Spleen (tissue), 11 donors: ENCODE data around the gene CHRNE. TPM values are rescaled to one million over a fixed set of nuclear protein-coding genes. Genes with fewer than 3 reads are reported as not detected.

Source experiments
- DNase-seq: peaks from one replicate; pipeline ENCODE4 v3.0.0-alpha.2; 2020
- H3K27ac ChIP-seq, 8 donors: fragments of 200-600 bp; sonication (generic) in 7 of 8; 1 replicate in 4 of 8; 2 replicates in 4 of 8; pipeline versions ENCODE4 v1.5.0 to v1.8.0; 2016 to 2021; ENCODE audit warnings: inconsistent platforms in 4 of 8, mild to moderate bottlenecking in 4 of 8, moderate library complexity in 1 of 8
- H3K27me3 ChIP-seq, 7 donors: fragments of 200-600 bp; sonication (generic) in 6 of 7; replicated peaks in 1 of 7; 1 replicate in 4 of 7; 2 replicates in 3 of 7; pipeline versions ENCODE4 v1.5.0 to v1.8.0; 2016 to 2021; ENCODE audit warnings: inconsistent platforms in 3 of 7, mild to moderate bottlenecking in 1 of 7
- H3K36me3 ChIP-seq, 6 donors: fragments of 200-600 bp; sonication (generic) in 5 of 6; 1 replicate in 4 of 6; 2 replicates in 2 of 6; pipeline versions ENCODE4 v1.5.0 to v1.8.0; 2016 to 2021; ENCODE audit warnings: inconsistent platforms in 2 of 6
- H3K4me1 ChIP-seq, 6 donors: fragments of 200-600 bp; sonication (generic) in 5 of 6; 1 replicate in 3 of 6; 2 replicates in 3 of 6; pipeline versions ENCODE4 v1.5.0 to v1.8.0; 2016 to 2021; ENCODE audit warnings: inconsistent platforms in 3 of 6
- H3K4me3 ChIP-seq, 8 donors: fragments of 200-600 bp; sonication (generic) in 7 of 8; 1 replicate in 4 of 8; 2 replicates in 4 of 8; pipeline versions ENCODE4 v1.5.0 to v1.8.0; 2016 to 2021; ENCODE audit warnings: inconsistent platforms in 4 of 8, mild to moderate bottlenecking in 4 of 8, moderate library complexity in 2 of 8
- H3K9me3 ChIP-seq, 8 donors: fragments of 200-600 bp; sonication (generic) in 7 of 8; 1 replicate in 4 of 8; 2 replicates in 4 of 8; pipeline versions ENCODE4 v1.5.0 to v1.8.0; 2016 to 2021; ENCODE audit warnings: inconsistent platforms in 4 of 8
- POLR2A ChIP-seq, 3 donors: fragments of 450-650 bp; IDR thresholded peaks; one replicate each; pipeline ENCODE4 v1.5.1; 2017; ENCODE audit warnings: antibody characterized with exemption in 3 of 3, mild to moderate bottlenecking in 1 of 3
- POLR2AphosphoS5 ChIP-seq, 3 donors: sonication (generic); formaldehyde crosslinking; IDR thresholded peaks; one replicate each; pipeline ENCODE4 v1.5.1; 2017; ENCODE audit warnings: antibody characterized with exemption in 3 of 3
- WGBS, 5 donors: extraction: QIAGEN DNeasy Blood & Tissue Kit in 3 of 5; methylation state at CpG; one replicate each; pipeline versions ENCODE4 v1.1.5 to v1.1.7; 2013 to 2018; 5-methylcytosine and 5-hydroxymethylcytosine counted together
- intact Hi-C: fragments of 100-400 bp; cut with DNase I; formaldehyde crosslinking; loops from one replicate; pipeline ENCODE4 v1.15.0; 2023; ENCODE audit warnings: low total_unique reads
- polyA plus RNA-seq, 3 donors: library from polyadenylated mRNA; stranded (reverse); fragments of 200-250 nt; gene quantifications; one replicate each; pipeline ENCODE4 v1.2.1, GENCODE V29; 2013
- total RNA-seq, 7 donors: library from RNA; depleted of rRNA in 3 of 7; stranded (reverse); fragments of >200 nt in 3 of 7; fragmentation: NEBNext Ultra II Directional in 4 of 7; extraction: Animal tissue kit (Norgen Biotek cat#: 25700) in 4 of 7; gene quantifications; one replicate each; pipeline versions ENCODE4 v1.1.0 to v1.2.1, GENCODE V29; 2016 to 2021
- TF ChIP-seq, protein P1 (sequence below), 11 experiments: fragments of 200-600 bp in 7 of 11; fragments of 450-650 bp in 4 of 11; sonication (generic) in 4 of 11; IDR thresholded peaks in 8 of 11; conservative IDR thresholded peaks in 3 of 11; 1 replicate in 7 of 11; 2 replicates in 4 of 11; pipeline versions ENCODE4 v1.4.0 to v1.8.0; 2016 to 2021; ENCODE audit warnings: antibody characterized with exemption in 11 of 11, inconsistent platforms in 4 of 11, mild to moderate bottlenecking in 1 of 11
- donor health status: healthy with polysubstance abuse.
- donor health status: DM: no; HTN: no; CAD: no; lungs with moderate emphysema.
- donor health status: DM: no; HTN: no; CAD: no.
- donor health status: Bipolar disorder and iron deficiency.
- donor health status: healthy.
- donor health status: DM: no; HTN: no; CAD: no.
- donor health status: DM: yes; HTN: yes; CAD: no.

CHRNE gene
- total and polyA plus RNA-seq, 10 donors, result 0.33 to 3.0 (median 1.3) TPM

DNA sequence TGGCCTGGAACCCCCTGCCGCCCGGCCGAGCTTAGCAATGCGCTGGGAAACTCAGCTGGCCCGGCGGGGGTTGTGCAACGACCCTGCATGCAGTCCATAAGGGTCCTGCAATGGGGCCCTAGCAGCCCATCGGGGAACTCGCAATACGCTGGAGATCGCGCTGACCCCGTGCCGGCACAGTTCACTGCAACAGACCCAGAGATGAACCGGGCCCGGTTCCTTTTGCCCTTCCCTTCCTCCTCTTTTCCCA, 36.6 kb upstream of the CHRNE start:
- Histone ChIP-seq H3K9me3 (no peaks in the 10 kb centered on the region), H3K27me3 (no peaks in the 10 kb centered on the region), H3K4me1 (peaks cover 43 to 80% (median 63%) of the 10 kb centered on the region in 6 donors), H3K36me3 (peaks cover 0 to 65% (median 36%) of the 10 kb centered on the region in 6 donors), H3K4me3 (peak overlapping the region; percentile 57 to 95 (median 78)), H3K27ac (peak overlapping the region; percentile 93 to 99 (median 97))
- intact Hi-C loops, result loop anchor here (10.0 kb wide), 1 partner anchor 55 kb away; the partner anchor contains the start of genes INCA1 and KIF1C
- TF ChIP-seq POLR2A (IDR thresholded peaks at IDR 0.05) (no peak), POLR2AphosphoS5 (IDR thresholded peaks at IDR 0.05) (no peak)
- TF ChIP-seq, protein P1, sequence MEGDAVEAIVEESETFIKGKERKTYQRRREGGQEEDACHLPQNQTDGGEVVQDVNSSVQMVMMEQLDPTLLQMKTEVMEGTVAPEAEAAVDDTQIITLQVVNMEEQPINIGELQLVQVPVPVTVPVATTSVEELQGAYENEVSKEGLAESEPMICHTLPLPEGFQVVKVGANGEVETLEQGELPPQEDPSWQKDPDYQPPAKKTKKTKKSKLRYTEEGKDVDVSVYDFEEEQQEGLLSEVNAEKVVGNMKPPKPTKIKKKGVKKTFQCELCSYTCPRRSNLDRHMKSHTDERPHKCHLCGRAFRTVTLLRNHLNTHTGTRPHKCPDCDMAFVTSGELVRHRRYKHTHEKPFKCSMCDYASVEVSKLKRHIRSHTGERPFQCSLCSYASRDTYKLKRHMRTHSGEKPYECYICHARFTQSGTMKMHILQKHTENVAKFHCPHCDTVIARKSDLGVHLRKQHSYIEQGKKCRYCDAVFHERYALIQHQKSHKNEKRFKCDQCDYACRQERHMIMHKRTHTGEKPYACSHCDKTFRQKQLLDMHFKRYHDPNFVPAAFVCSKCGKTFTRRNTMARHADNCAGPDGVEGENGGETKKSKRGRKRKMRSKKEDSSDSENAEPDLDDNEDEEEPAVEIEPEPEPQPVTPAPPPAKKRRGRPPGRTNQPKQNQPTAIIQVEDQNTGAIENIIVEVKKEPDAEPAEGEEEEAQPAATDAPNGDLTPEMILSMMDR (IDR thresholded peaks at IDR 0.05 in 8 of 11, conservative IDR thresholded peaks at IDR 0.05 in 3 of 11), result no peak
- DNase-seq, result peak; percentile 92
- 0 to 1% (median 0%) methylated on average over 16 of the region's 16 CpGs for WGBS, 5 donors

DNA sequence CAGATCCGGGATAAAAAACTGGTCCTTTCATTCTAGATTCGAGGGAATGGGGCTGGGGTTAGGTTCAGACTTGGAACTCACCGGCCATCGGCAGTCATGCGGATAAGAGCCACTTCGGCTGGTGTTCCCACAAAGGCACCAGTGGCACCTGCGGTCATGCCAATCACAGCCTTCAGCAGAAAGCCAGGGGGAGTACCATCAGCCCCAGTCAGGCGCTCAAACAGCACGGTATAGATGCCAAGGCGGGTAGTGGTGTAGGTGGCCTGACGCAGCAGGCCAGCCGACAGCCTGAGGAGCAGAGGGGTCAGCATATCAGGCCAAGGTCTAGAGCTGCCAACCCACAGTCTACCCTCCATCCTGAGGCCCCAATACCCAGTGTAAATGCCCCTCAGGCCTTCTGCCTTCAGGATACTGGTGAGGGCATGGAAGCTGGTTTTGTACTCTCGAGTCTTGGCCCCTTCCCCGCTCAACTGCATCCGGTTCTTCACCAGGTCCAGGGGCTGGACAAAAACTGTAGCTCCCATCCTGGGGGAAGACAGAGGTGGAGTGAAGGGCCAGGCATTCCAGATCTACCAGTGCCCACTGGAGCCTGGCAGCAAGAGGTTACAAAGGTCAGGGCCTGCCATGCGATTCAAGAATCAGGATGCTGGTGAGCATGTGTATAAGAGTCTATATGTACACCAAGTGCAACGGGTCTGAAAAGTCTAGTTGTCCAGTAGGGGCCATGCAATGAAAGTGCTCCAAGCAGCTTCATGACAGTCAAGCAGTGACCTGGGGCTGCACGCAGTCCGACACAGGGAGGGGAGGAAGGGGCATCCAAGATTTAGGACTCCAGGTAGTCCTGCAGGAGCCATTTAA, 36.0 kb upstream of the CHRNE start:
- Histone ChIP-seq H3K27ac (peak overlapping the region; percentile 93 to 99 (median 97)), H3K9me3 (no peaks in the 10 kb centered on the region), H3K4me1 (peaks cover 43 to 80% (median 63%) of the 10 kb centered on the region in 6 donors), H3K4me3 (peak overlapping the region; percentile 57 to 95 (median 78)), H3K36me3 (peaks cover 0 to 59% (median 34%) of the 10 kb centered on the region in 6 donors), H3K27me3 (no peaks in the 10 kb centered on the region)
- peak; percentile 82 for DNase-seq
- TF ChIP-seq POLR2AphosphoS5 (IDR thresholded peaks at IDR 0.05) (no peak), POLR2A (IDR thresholded peaks at IDR 0.05) (no peak)
- TF ChIP-seq, protein P1 (IDR thresholded peaks at IDR 0.05 in 8 of 11, conservative IDR thresholded peaks at IDR 0.05 in 3 of 11), result no peak
- 39 to 65% (median 63%) methylated on average over 9 to 19 of the region's 19 CpGs for WGBS, 5 donors
- intact Hi-C loops, result loop anchor here (10.0 kb wide), 1 partner anchor 56 kb away; the partner anchor contains the start of genes INCA1 and KIF1C

DNA sequence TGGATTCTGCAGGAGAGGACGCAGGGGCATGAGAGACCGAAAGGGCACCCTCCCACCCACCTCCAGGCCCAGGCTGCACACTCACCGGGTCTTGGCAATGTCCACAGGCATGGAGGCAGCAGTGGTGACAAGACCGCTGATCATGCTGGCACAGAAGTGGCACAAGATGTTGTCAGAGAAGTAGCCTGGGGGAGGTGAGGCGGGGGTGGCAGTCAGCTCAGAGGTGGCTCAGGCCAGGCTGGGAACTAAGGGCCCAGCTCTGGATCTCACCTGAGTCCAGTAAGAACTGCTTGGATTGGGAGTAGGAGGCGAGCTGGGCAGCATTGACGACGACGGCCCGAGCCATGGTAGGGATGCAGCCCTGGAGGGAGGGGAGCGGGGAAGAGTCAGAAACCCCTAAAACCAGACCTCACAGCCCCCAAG, 35.2 kb upstream of the CHRNE start:
- peak; percentile 82 for DNase-seq
- Histone ChIP-seq H3K4me3 (no peak overlapping the region), H3K9me3 (no peaks in the 10 kb centered on the region), H3K27me3 (no peaks in the 10 kb centered on the region), H3K36me3 (peaks cover 0 to 51% (median 27%) of the 10 kb centered on the region in 6 donors), H3K27ac (peak overlapping the region in 3 of 8 donors; percentile 95 to 98 (median 95)), H3K4me1 (peaks cover 35 to 80% (median 58%) of the 10 kb centered on the region in 6 donors)
- intact Hi-C loops, result loop anchor here (10.0 kb wide), 1 partner anchor 57 kb away; the partner anchor contains the start of genes INCA1 and KIF1C
- TF ChIP-seq POLR2A (IDR thresholded peaks at IDR 0.05) (no peak), POLR2AphosphoS5 (IDR thresholded peaks at IDR 0.05) (no peak)
- TF ChIP-seq, protein P1 (IDR thresholded peaks at IDR 0.05 in 8 of 11, conservative IDR thresholded peaks at IDR 0.05 in 3 of 11), result no peak
- 89 to 97% (median 96%) methylated on average over 11 of the region's 11 CpGs for WGBS, 5 donors

DNA sequence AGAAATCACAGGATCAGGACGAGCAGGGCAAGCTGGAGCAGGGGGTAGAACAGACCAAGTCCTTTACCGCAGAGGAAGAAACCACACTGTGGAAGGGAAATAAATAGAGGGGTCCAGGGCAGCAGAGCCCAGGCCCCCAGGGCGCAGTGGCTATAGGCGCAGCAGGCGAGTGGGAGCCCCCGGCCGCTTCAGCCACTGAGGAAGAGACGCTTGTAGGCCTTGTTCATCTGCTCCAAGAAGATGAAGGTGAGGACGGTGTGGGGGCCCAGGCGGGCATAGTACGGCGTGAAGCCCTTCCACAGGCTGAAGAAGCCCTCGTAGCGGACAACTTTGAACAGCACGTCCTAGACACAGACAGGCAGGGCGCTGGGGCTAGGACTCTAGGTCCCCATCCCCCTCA, 34.7 kb upstream of the CHRNE start:
- no peak for TF ChIP-seq POLR2A (IDR thresholded peaks at IDR 0.05)
- TF ChIP-seq POLR2AphosphoS5 (IDR thresholded peaks at IDR 0.05), result no peak
- TF ChIP-seq, protein P1 (IDR thresholded peaks at IDR 0.05 in 8 of 11, conservative IDR thresholded peaks at IDR 0.05 in 3 of 11), result no peak
- intact Hi-C loops, result loop anchor here (10.0 kb wide), 1 partner anchor 57 kb away; the partner anchor contains the start of genes INCA1 and KIF1C
- Histone ChIP-seq H3K27ac (peak overlapping the region in 1 of 8 donors; percentile 95), H3K4me1 (peaks cover 32 to 80% (median 53%) of the 10 kb centered on the region in 6 donors), H3K27me3 (no peaks in the 10 kb centered on the region), H3K9me3 (no peaks in the 10 kb centered on the region), H3K4me3 (no peak overlapping the region), H3K36me3 (peaks cover 0 to 45% (median 22%) of the 10 kb centered on the region in 6 donors)
- WGBS, 5 donors, result 91 to 97% (median 94%) methylated on average over 11 to 16 of the region's 16 CpGs
- peak; percentile 76 for DNase-seq
